ENCODE results near the gene ERCC8. TPM values are rescaled to one million over a fixed set of nuclear protein-coding genes. Genes with fewer than 3 reads are reported as not detected.

The ERCC8 gene
- total and polyA plus RNA-seq, 2 of the 8 experiments (the other 6 are each of a cell fraction or from before 2014, with no cell fraction given), result 17.3 TPM

DNA sequence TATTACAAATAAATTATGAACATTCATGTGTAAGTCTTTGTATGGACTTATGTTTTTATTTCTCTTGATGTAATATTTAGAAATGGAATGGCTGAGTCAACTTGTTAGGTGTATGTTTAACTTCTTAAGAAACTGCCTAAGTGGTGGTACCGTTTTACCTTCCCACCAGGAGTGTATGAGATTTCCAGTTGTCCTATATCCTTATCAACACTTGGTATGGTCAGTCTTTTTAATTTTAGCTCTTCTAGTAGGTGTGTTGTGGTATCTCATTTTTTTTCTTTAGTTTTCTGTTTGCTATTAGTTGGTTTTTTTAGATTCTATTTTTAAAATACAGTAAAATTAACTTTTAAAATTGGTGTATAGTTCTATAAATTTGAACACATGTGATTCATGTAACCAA is 3.9 kb upstream of the ERCC8 start:
- Histone ChIP-seq H3K79me1 (ENCODE audit: low read depth, low read length) (no peaks in the 10 kb centered on the region; the same call in 1 of the 2 replicates), H3K23ac (ENCODE audit: insufficient read length) (no peak overlapping the region), H4K5ac (ENCODE audit: insufficient read length, low read depth, low read length) (no peak overlapping the region), H3K4me1 (replicated peaks in 1 of 4; ENCODE audit: control insufficient read depth in 3 of 4, insufficient read depth in 4 of 4, low read length in 3 of 4) (peaks cover 0 to 5% (median under 1%) of the 10 kb centered on the region in 4 experiments; a peak in 2 of 7 replicates), H3K27ac (ENCODE audit: low read depth, low read length) (no peak overlapping the region), H2AFZ (ENCODE audit: low read length) (no peak overlapping the region), H2BK12ac (ENCODE audit: low read depth, low read length) (no peak overlapping the region), H2BK15ac (ENCODE audit: low read length) (no peak overlapping the region), H2BK120ac (replicated peaks; ENCODE audit: low read depth, low read length) (no peak overlapping the region), H3K56ac (replicated peaks; ENCODE audit: insufficient read length, low read depth, low read length) (no peak overlapping the region), H3K4me3 (ENCODE audit: extremely low read depth in 1 of 4, insufficient read depth in 2 of 4, low read depth in 3 of 4, low read length in 4 of 4) (no peak overlapping the region), H3K18ac (ENCODE audit: extremely low read depth, low read length) (no peak overlapping the region), H4K8ac (ENCODE audit: extremely low read depth, insufficient read depth, low read length) (no peak overlapping the region), H3K4ac (replicated peaks; ENCODE audit: insufficient read length, low read depth, low read length) (no peak overlapping the region), H3K27me3 (replicated peaks in 1 of 4; ENCODE audit: control insufficient read depth in 3 of 4, extremely low read depth in 1 of 4, insufficient read depth in 3 of 4, low read length in 3 of 4) (no peaks in the 10 kb centered on the region; a peak in 1 of 7 replicates), H3K9ac (replicated peaks in 1 of 4; ENCODE audit: extremely low read depth in 1 of 4, low read depth in 3 of 4, low read length in 3 of 4) (no peak overlapping the region), H3K4me2 (ENCODE audit: insufficient read depth in 1 of 2, low read depth in 2 of 2, low read length in 2 of 2) (no peak overlapping the region), H4K91ac (replicated peaks; ENCODE audit: insufficient read length, low read length) (no peak overlapping the region), H2BK20ac (ENCODE audit: low read length) (no peak overlapping the region), H2BK5ac (ENCODE audit: low read depth, low read length) (no peak overlapping the region), H3K23me2 (ENCODE audit: low read depth, low read length) (peaks cover 7% of the 10 kb centered on the region; the same call in 1 of the 2 replicates), H2AK5ac (ENCODE audit: low read depth, low read length) (no peak overlapping the region), H3K9me3 (ENCODE audit: insufficient read depth in 2 of 2, low read depth in 1 of 2, low read length in 1 of 2) (no peaks in the 10 kb centered on the region), H3K79me2 (ENCODE audit: control insufficient read depth in 1 of 2, insufficient read depth in 2 of 2, low read length in 2 of 2) (peaks cover 0 to 67% of the 10 kb centered on the region in 2 experiments; a peak in 3 of 4 replicates), H3K14ac (ENCODE audit: insufficient read length) (no peak overlapping the region), H4K20me1 (replicated peaks in 1 of 2; ENCODE audit: control insufficient read depth in 1 of 2, insufficient read depth in 2 of 2, low read length in 2 of 2) (no peaks in the 10 kb centered on the region), H3K36me3 (ENCODE audit: control insufficient read depth in 2 of 4, insufficient read depth in 4 of 4, low read length in 3 of 4) (no peaks in the 10 kb centered on the region)
- FAIRE-seq, result no peak
- CTCF ChIA-PET (ENCODE audit: partially characterized antibody), result interaction anchor here (1.0 kb wide), 1 partner anchor 12 kb away, joined by 3 read pairs; no protein-coding TSS in a partner anchor
- DNase-seq (ENCODE audit: low read depth in 1 of 2, low spot score in 2 of 2), result no peak
- POLR2A ChIA-PET (ENCODE audit: partially characterized antibody), result no interaction called here
- WGBS, 2 experiments (ENCODE audit: extremely low coverage in 1 of 2, insufficient coverage in 1 of 2, insufficient read length in 1 of 2, insufficient replicate concordance in 2 of 2, low coverage in 1 of 2, low lambda C conversion rate in 2 of 2, missing lambda C conversion rate in 1 of 2), result 94% methylated on average over 1 of the region's 1 CpG; no CpG with 5 or more reads in 1 of the 2 experiments
- no peak for TF ChIP-seq NANOG (IDR thresholded peaks at IDR 0.05; ENCODE audit: insufficient read depth, low read depth, low read length, poor library complexity, severe bottlenecking)
- no peak for TF ChIP-seq GTF2F1 (IDR thresholded peaks at IDR 0.05; ENCODE audit: borderline replicate concordance, low read depth, low read length)
- TF ChIP-seq CBX8 (IDR thresholded peaks at IDR 0.05; ENCODE audit: borderline replicate concordance, low read depth, low read length), result no peak
- no peak for TF ChIP-seq RBBP5 (IDR thresholded peaks at IDR 0.05; ENCODE audit: borderline replicate concordance, low read depth, low read length)
- no peak for TF ChIP-seq RAD21 (IDR thresholded peaks at IDR 0.05 in 1 of 2, conservative IDR thresholded peaks at IDR 0.05 in 1 of 2; ENCODE audit: low read depth in 2 of 2, low read length in 2 of 2)
- no peak for TF ChIP-seq BRCA1 (IDR thresholded peaks at IDR 0.05; ENCODE audit: low read depth, low read length)
- TF ChIP-seq BCL11A (IDR thresholded peaks at IDR 0.05; ENCODE audit: low read depth in 2 of 2, low read length in 2 of 2), result no peak
- TF ChIP-seq JUN (IDR thresholded peaks at IDR 0.05; ENCODE audit: low read depth, low read length), result no peak
- TF ChIP-seq POLR2AphosphoS5 (IDR thresholded peaks at IDR 0.05; ENCODE audit: low read depth, low read length), result no peak
- TF ChIP-seq, protein P1, sequence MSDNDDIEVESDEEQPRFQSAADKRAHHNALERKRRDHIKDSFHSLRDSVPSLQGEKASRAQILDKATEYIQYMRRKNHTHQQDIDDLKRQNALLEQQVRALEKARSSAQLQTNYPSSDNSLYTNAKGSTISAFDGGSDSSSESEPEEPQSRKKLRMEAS (IDR thresholded peaks at IDR 0.05), result no peak
- no peak for TF ChIP-seq TAF1 (IDR thresholded peaks at IDR 0.05; ENCODE audit: low read depth, low read length)
- TF ChIP-seq KDM4A (IDR thresholded peaks at IDR 0.05; ENCODE audit: low read depth, low read length, severe bottlenecking), result no peak
- no peak for TF ChIP-seq HDAC2 (IDR thresholded peaks at IDR 0.05; ENCODE audit: borderline replicate concordance in 1 of 2, low read depth in 2 of 2, low read length in 2 of 2)
